Vagina (tissue), 2 donors: ENCODE data around the gene VOPP1.

Source experiments
- POLR2AphosphoS5 ChIP-seq, 2 donors: sonication (generic); formaldehyde crosslinking; IDR thresholded peaks; one replicate each; pipeline ENCODE4 v1.9.0; 2017; ENCODE audit warnings: antibody characterized with exemption in 2 of 2, mild to moderate bottlenecking in 2 of 2, low read depth in 1 of 2; ENCODE audit not compliant: insufficient read depth in 1 of 2
- TF ChIP-seq, protein P1 (sequence below), 3 experiments: fragments of 450-650 bp in 2 of 3; fragments of 200-600 bp in 1 of 3; sonication (generic) in 1 of 3; IDR thresholded peaks; one replicate each; pipeline ENCODE4 v1.5.1; 2017 to 2019; ENCODE audit warnings: antibody characterized with exemption in 3 of 3, mild to moderate bottlenecking in 2 of 3, moderate library complexity in 2 of 3

DNA sequence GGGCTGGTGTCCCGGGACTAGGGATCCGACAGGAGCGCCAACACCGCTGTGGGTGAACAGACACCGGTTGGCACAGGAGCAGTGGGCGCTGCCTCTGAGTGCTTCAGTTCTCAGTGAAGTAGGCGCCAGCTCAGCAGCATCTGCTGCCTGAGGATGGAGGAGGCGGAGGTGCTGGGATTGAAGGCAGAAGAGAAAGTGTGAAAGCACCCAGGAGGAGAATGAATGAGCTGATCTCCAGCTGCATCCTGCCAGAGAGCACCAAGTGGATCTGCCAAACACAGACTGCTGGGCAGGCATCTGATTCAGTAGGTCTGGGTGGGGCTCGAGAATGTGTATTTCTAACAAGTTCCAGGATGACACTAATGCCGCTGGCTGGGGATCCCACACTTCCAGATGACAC lies 132.7 kb downstream of the VOPP1 start:
- TF ChIP-seq, protein P1, sequence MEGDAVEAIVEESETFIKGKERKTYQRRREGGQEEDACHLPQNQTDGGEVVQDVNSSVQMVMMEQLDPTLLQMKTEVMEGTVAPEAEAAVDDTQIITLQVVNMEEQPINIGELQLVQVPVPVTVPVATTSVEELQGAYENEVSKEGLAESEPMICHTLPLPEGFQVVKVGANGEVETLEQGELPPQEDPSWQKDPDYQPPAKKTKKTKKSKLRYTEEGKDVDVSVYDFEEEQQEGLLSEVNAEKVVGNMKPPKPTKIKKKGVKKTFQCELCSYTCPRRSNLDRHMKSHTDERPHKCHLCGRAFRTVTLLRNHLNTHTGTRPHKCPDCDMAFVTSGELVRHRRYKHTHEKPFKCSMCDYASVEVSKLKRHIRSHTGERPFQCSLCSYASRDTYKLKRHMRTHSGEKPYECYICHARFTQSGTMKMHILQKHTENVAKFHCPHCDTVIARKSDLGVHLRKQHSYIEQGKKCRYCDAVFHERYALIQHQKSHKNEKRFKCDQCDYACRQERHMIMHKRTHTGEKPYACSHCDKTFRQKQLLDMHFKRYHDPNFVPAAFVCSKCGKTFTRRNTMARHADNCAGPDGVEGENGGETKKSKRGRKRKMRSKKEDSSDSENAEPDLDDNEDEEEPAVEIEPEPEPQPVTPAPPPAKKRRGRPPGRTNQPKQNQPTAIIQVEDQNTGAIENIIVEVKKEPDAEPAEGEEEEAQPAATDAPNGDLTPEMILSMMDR (IDR thresholded peaks at IDR 0.05) = no peak
- TF ChIP-seq POLR2AphosphoS5 (IDR thresholded peaks at IDR 0.05; ENCODE audit: insufficient read depth in 1 of 2, low read depth in 1 of 2) = no peak
